HCT116 (cell line): ENCODE measurements around the gene SNRNP200. TPM values are rescaled to one million over a fixed set of nuclear protein-coding genes. Genes with fewer than 3 reads are reported as not detected.

Experiments
- ATAC-seq: fragments of 200-7000 bp; cut with Tn5 transposase; 2 replicates; pipeline ENCODE4 v1.9.1; 2020; ENCODE audit warnings: mild to moderate bottlenecking, moderate library complexity
- BruUV-seq: library from RNA; stranded (reverse); fragments of 400-500 nt; replicated peaks from 2 replicates; lab custom pipeline; 2021; lab: Mats Ljungman, UMichigan
- CTCF ChIA-PET: fragments of 300-600 bp; sonication (Branson Sonifier 250); formaldehyde crosslinking; loops from one replicate; lab custom pipeline; 2021; ENCODE audit warnings: antibody characterized with exemption; lab: Charles Lee
- POLR2A ChIA-PET: fragments of 300-600, 350-600 bp; sonication (Branson Sonifier 250); formaldehyde crosslinking; loops from one replicate; lab custom pipeline; 2021; ENCODE audit warnings: antibody characterized with exemption; lab: Charles Lee
- RAD21 ChIA-PET, 2 experiments: fragments of 300-600 bp; sonication (Branson Sonifier 250); formaldehyde crosslinking; loops; one replicate each; lab custom pipeline; 2023; ENCODE audit warnings: low total read pairs in 2 of 2; ENCODE audit not compliant: uncharacterized antibody in 2 of 2, unreplicated experiment in 2 of 2, low non-redundant PET in 1 of 2; lab: Charles Lee
- DNase-seq: peaks from one replicate; pipeline ENCODE4 v3.0.0-alpha.2; 2010; ENCODE audit warnings: low read depth, low spot score
- H2AFZ ChIP-seq: fragments of 200-600 bp; shearing (Covaris generic), sonication (generic); 2 replicates; pipeline ENCODE4 v1.6.1; 2017; ENCODE audit warnings: low read depth, mixed run types, mixed read lengths, antibody characterized with exemption, low read length; ENCODE audit not compliant: poor library complexity, severe bottlenecking
- H3K27ac ChIP-seq: 2 replicates; pipeline ENCODE4 v1.5.1; 2012; ENCODE audit warnings: low read depth, low read length
- H3K27me3 ChIP-seq: fragments of 200-600 bp; sonication (generic); 2 replicates; pipeline ENCODE4 v1.6.1; 2016; ENCODE audit warnings: mixed run types, low read length, mixed read lengths; ENCODE audit not compliant: insufficient read depth
- H3K36me3 ChIP-seq, 2 experiments: fragments of 200-500 bp in 1 of 2; fragments of 200-600 bp in 1 of 2; sonication (Bioruptor generic) in 1 of 2; sonication (generic) in 1 of 2; 2 replicates each; pipeline versions ENCODE4 v1.5.1 to v1.6.1; 2014 to 2016; ENCODE audit warnings: low read length in 2 of 2, inconsistent platforms in 1 of 2, mixed read lengths in 1 of 2, mixed run types in 1 of 2; ENCODE audit not compliant: insufficient read depth in 2 of 2, control insufficient read depth in 1 of 2
- H3K4me1 ChIP-seq, 2 experiments: fragments of 200-600 bp in 1 of 2; sonication (generic) in 1 of 2; 2 replicates each; pipeline versions ENCODE4 v1.5.1 to v1.6.1; 2012 to 2017; ENCODE audit warnings: low read length in 2 of 2, inconsistent platforms in 1 of 2, mild to moderate bottlenecking in 1 of 2, mixed read lengths in 1 of 2, mixed run types in 1 of 2, moderate library complexity in 1 of 2; ENCODE audit not compliant: insufficient read depth in 2 of 2, control insufficient read depth in 1 of 2
- H3K4me2 ChIP-seq: fragments of 200-600 bp; sonication (generic); 2 replicates; pipeline ENCODE4 v1.6.1; 2017; ENCODE audit warnings: mixed run types, low read length, mixed read lengths
- H3K4me3 ChIP-seq, 2 experiments: fragments of 200-600 bp in 1 of 2; sonication (generic) in 1 of 2; replicated peaks in 1 of 2; 2 replicates each; pipeline ENCODE4 v1.5.1; 2011 to 2016; ENCODE audit warnings: low read length in 2 of 2, control low read depth in 1 of 2, low read depth in 1 of 2, mild to moderate bottlenecking in 1 of 2, mixed read lengths in 1 of 2, mixed run types in 1 of 2
- H3K79me2 ChIP-seq: fragments of 200-600 bp; sonication (generic); 2 replicates; pipeline ENCODE4 v1.6.1; 2017; ENCODE audit warnings: mild to moderate bottlenecking, mixed run types, low read length, moderate library complexity, mixed read lengths; ENCODE audit not compliant: insufficient read depth
- H3K9ac ChIP-seq: fragments of 200-600 bp; sonication (generic); 2 replicates; pipeline ENCODE4 v1.6.1; 2016; ENCODE audit warnings: low read length, mixed read lengths
- H3K9me2 ChIP-seq: fragments of 200-600 bp; sonication (generic), shearing (Covaris generic); 2 replicates; pipeline ENCODE4 v1.6.1; 2017; ENCODE audit warnings: mixed run types, mild to moderate bottlenecking, moderate library complexity; ENCODE audit not compliant: insufficient read depth
- H3K9me3 ChIP-seq, 2 experiments: fragments of 200-500 bp in 1 of 2; fragments of 200-600 bp in 1 of 2; sonication (Bioruptor generic) in 1 of 2; sonication (generic) in 1 of 2; 2 replicates each; pipeline ENCODE4 v1.6.1; 2014 to 2017; ENCODE audit warnings: low read length in 2 of 2, mixed read lengths in 2 of 2, inconsistent platforms in 1 of 2, low read depth in 1 of 2, mild to moderate bottlenecking in 1 of 2, mixed run types in 1 of 2, moderate library complexity in 1 of 2; ENCODE audit not compliant: control insufficient read depth in 1 of 2, insufficient read depth in 1 of 2
- H4K20me1 ChIP-seq: fragments of 200-600 bp; sonication (generic), shearing (Covaris generic); 2 replicates; pipeline ENCODE4 v1.6.1; 2017; ENCODE audit warnings: mixed run types, mild to moderate bottlenecking, moderate library complexity; ENCODE audit not compliant: insufficient read depth
- CBX3 ChIP-seq: IDR thresholded peaks from 2 replicates; pipeline ENCODE4 v1.6.1; 2012; ENCODE audit warnings: low read depth
- CEBPB ChIP-seq: IDR thresholded peaks from 2 replicates; pipeline ENCODE4 v1.6.1; 2012; ENCODE audit warnings: low read depth
- EGR1 ChIP-seq: IDR thresholded peaks from 2 replicates; pipeline ENCODE4 v1.6.1; 2012; ENCODE audit warnings: low read depth
- EZH2 ChIP-seq: fragments of 200-600 bp; sonication (generic); IDR thresholded peaks from 2 replicates; pipeline ENCODE4 v1.6.1; 2017; ENCODE audit warnings: antibody characterized with exemption, mixed run types
- EZH2phosphoT487 ChIP-seq: fragments of 200-600 bp; IDR thresholded peaks from 2 replicates; pipeline ENCODE4 v1.6.1; 2018; ENCODE audit warnings: antibody characterized with exemption, borderline replicate concordance
- FOSL1 ChIP-seq: IDR thresholded peaks from 2 replicates; pipeline ENCODE4 v1.6.1; 2012; ENCODE audit warnings: low read depth
- JUND ChIP-seq: IDR thresholded peaks from 2 replicates; pipeline ENCODE4 v1.6.1; 2012
- POLR2AphosphoS5 ChIP-seq: IDR thresholded peaks from 2 replicates; pipeline ENCODE4 v1.6.1; 2011; ENCODE audit warnings: mild to moderate bottlenecking, low read depth, low read length, moderate library complexity
- SIN3A ChIP-seq: IDR thresholded peaks from 2 replicates; pipeline ENCODE4 v1.6.1; 2012; ENCODE audit warnings: low read depth
- SP1 ChIP-seq: IDR thresholded peaks from 2 replicates; pipeline ENCODE4 v1.6.1; 2012; ENCODE audit warnings: low read depth
- SRF ChIP-seq: IDR thresholded peaks from 2 replicates; pipeline ENCODE4 v1.6.1; 2012; ENCODE audit warnings: low read depth
- TCF7L2 ChIP-seq: IDR thresholded peaks from 2 replicates; pipeline ENCODE4 v1.7.0; 2011; ENCODE audit warnings: borderline replicate concordance, inconsistent platforms; ENCODE audit not compliant: insufficient read depth, insufficient read length; ENCODE audit errors: extremely low read depth
- YY1 ChIP-seq: IDR thresholded peaks from 2 replicates; pipeline ENCODE4 v1.6.1; 2011; ENCODE audit warnings: low read length, low read depth, moderate library complexity, mild to moderate bottlenecking; ENCODE audit not compliant: insufficient replicate concordance; ENCODE audit errors: extremely low read depth
- ZFX ChIP-seq: fragments of 450-650 bp; IDR thresholded peaks from 2 replicates; pipeline ENCODE4 v1.6.1; 2017
- intact Hi-C: fragments of 100-400 bp; cut with micrococcal nuclease; formaldehyde crosslinking; loops from 2 replicates; pipeline ENCODE4 v1.10.0; 2022
- total RNA-seq: library from RNA; stranded (reverse); gene quantifications from one replicate; pipeline ENCODE4 v1.2.1, GENCODE V29; 2021; ENCODE audit not compliant: unreplicated experiment
- TF ChIP-seq, protein P1 (sequence below): IDR thresholded peaks from 2 replicates; pipeline ENCODE4 v1.6.1; 2012
- TF ChIP-seq, protein P2 (sequence below): IDR thresholded peaks from 2 replicates; pipeline ENCODE4 v1.6.1; 2012
- TF ChIP-seq, protein P3 (sequence below): IDR thresholded peaks from 2 replicates; pipeline ENCODE4 v1.6.1; 2011; ENCODE audit warnings: mild to moderate bottlenecking, low read length, moderate library complexity; ENCODE audit not compliant: insufficient replicate concordance; ENCODE audit errors: extremely low read depth
- TF ChIP-seq, protein P4 (sequence below), 3 experiments: fragments of 200-600 bp in 1 of 3; sonication (generic) in 1 of 3; IDR thresholded peaks in 2 of 3; conservative IDR thresholded peaks in 1 of 3; 2 replicates each; pipeline ENCODE4 v1.5.1; 2012 to 2017; ENCODE audit warnings: low read depth in 2 of 3, low read length in 2 of 3, antibody characterized with exemption in 1 of 3, borderline replicate concordance in 1 of 3, control low read depth in 1 of 3, mild to moderate bottlenecking in 1 of 3, mixed read lengths in 1 of 3, mixed run types in 1 of 3, moderate library complexity in 1 of 3; ENCODE audit not compliant: insufficient read depth in 1 of 3
- TF ChIP-seq, protein P5 (sequence below): IDR thresholded peaks from 2 replicates; pipeline ENCODE4 v1.6.1; 2012; ENCODE audit warnings: low read depth

SNRNP200 gene
- total RNA-seq, 1 experiment from 2014 or later = 202 TPM

DNA sequence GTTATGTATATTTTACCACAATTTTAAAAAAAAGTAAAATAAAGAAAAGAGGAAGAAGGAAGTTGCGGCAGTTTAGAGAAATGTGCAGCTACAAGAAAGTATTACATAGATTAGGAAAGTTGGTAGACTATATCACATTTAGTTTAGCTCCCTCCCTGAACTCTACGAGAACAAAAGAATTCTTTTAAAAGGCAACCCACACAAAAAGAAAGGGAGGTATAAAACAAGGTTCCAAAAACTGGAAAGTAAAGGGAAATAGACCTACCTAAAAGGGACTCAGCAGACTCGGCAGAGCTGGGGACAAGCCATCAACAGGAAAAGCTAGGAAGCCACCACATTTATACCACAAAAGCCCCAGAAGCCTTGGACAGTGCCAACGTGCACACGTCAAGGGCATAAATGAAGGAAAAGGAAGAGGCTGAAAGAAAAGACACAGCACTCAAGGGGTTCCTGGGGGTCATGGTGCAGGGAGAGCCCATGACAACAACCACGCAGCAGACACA, 48.7 kb downstream of the SNRNP200 start:
- ChIA-PET RAD21 (no interaction called here), POLR2A (no interaction called here), CTCF (no interaction called here)
- Histone ChIP-seq H3K9ac (no peak overlapping the region), H3K4me3 (no peak overlapping the region), H3K36me3 (peaks cover 8 to 20% of the 10 kb centered on the region in 2 experiments; a peak in 3 of 4 replicates), H3K79me2 (peaks cover 37% of the 10 kb centered on the region), H2AFZ (no peak overlapping the region), H3K27me3 (no peaks in the 10 kb centered on the region), H3K4me1 (peaks cover 28 to 39% of the 10 kb centered on the region in 2 experiments), H4K20me1 (no peaks in the 10 kb centered on the region), H3K9me3 (no peaks in the 10 kb centered on the region), H3K4me2 (no peak overlapping the region), H3K27ac (no peak overlapping the region), H3K9me2 (no peaks in the 10 kb centered on the region)
- intact Hi-C loops = no loop called here
- ATAC-seq = no peak
- no peak for DNase-seq
- TF ChIP-seq EZH2 = no peak
- no peak for TF ChIP-seq EGR1
- TF ChIP-seq CEBPB = no peak
- no peak for TF ChIP-seq TCF7L2
- TF ChIP-seq, protein P1, sequence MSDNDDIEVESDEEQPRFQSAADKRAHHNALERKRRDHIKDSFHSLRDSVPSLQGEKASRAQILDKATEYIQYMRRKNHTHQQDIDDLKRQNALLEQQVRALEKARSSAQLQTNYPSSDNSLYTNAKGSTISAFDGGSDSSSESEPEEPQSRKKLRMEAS = no peak
- TF ChIP-seq EZH2phosphoT487 = no peak
- no peak for TF ChIP-seq SP1
- TF ChIP-seq, protein P2, sequence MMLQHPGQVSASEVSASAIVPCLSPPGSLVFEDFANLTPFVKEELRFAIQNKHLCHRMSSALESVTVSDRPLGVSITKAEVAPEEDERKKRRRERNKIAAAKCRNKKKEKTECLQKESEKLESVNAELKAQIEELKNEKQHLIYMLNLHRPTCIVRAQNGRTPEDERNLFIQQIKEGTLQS = no peak
- no peak for TF ChIP-seq POLR2AphosphoS5
- TF ChIP-seq JUND = no peak
- no peak for TF ChIP-seq CBX3
- TF ChIP-seq, protein P3, sequence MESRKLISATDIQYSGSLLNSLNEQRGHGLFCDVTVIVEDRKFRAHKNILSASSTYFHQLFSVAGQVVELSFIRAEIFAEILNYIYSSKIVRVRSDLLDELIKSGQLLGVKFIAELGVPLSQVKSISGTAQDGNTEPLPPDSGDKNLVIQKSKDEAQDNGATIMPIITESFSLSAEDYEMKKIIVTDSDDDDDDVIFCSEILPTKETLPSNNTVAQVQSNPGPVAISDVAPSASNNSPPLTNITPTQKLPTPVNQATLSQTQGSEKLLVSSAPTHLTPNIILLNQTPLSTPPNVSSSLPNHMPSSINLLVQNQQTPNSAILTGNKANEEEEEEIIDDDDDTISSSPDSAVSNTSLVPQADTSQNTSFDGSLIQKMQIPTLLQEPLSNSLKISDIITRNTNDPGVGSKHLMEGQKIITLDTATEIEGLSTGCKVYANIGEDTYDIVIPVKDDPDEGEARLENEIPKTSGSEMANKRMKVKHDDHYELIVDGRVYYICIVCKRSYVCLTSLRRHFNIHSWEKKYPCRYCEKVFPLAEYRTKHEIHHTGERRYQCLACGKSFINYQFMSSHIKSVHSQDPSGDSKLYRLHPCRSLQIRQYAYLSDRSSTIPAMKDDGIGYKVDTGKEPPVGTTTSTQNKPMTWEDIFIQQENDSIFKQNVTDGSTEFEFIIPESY = no peak
- TF ChIP-seq SRF = no peak
- no peak for TF ChIP-seq ZFX
- TF ChIP-seq, protein P4, sequence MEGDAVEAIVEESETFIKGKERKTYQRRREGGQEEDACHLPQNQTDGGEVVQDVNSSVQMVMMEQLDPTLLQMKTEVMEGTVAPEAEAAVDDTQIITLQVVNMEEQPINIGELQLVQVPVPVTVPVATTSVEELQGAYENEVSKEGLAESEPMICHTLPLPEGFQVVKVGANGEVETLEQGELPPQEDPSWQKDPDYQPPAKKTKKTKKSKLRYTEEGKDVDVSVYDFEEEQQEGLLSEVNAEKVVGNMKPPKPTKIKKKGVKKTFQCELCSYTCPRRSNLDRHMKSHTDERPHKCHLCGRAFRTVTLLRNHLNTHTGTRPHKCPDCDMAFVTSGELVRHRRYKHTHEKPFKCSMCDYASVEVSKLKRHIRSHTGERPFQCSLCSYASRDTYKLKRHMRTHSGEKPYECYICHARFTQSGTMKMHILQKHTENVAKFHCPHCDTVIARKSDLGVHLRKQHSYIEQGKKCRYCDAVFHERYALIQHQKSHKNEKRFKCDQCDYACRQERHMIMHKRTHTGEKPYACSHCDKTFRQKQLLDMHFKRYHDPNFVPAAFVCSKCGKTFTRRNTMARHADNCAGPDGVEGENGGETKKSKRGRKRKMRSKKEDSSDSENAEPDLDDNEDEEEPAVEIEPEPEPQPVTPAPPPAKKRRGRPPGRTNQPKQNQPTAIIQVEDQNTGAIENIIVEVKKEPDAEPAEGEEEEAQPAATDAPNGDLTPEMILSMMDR (IDR thresholded peaks at IDR 0.05 in 2 of 3, conservative IDR thresholded peaks at IDR 0.05 in 1 of 3; ENCODE audit: borderline replicate concordance in 1 of 3, insufficient read depth in 1 of 3, low read depth in 2 of 3, low read length in 2 of 3) = no peak
- TF ChIP-seq SIN3A = no peak
- TF ChIP-seq YY1 = no peak
- TF ChIP-seq, protein P5, sequence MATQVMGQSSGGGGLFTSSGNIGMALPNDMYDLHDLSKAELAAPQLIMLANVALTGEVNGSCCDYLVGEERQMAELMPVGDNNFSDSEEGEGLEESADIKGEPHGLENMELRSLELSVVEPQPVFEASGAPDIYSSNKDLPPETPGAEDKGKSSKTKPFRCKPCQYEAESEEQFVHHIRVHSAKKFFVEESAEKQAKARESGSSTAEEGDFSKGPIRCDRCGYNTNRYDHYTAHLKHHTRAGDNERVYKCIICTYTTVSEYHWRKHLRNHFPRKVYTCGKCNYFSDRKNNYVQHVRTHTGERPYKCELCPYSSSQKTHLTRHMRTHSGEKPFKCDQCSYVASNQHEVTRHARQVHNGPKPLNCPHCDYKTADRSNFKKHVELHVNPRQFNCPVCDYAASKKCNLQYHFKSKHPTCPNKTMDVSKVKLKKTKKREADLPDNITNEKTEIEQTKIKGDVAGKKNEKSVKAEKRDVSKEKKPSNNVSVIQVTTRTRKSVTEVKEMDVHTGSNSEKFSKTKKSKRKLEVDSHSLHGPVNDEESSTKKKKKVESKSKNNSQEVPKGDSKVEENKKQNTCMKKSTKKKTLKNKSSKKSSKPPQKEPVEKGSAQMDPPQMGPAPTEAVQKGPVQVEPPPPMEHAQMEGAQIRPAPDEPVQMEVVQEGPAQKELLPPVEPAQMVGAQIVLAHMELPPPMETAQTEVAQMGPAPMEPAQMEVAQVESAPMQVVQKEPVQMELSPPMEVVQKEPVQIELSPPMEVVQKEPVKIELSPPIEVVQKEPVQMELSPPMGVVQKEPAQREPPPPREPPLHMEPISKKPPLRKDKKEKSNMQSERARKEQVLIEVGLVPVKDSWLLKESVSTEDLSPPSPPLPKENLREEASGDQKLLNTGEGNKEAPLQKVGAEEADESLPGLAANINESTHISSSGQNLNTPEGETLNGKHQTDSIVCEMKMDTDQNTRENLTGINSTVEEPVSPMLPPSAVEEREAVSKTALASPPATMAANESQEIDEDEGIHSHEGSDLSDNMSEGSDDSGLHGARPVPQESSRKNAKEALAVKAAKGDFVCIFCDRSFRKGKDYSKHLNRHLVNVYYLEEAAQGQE = no peak
- TF ChIP-seq FOSL1 = no peak
- no TSS peak for BruUV-seq
